Keratinocyte (primary cell): ENCODE data around the gene MS4A4A.

ENCODE experiments used
- EZH2 ChIP-seq: IDR thresholded peaks from one replicate; pipeline ENCODE4 v1.6.1; 2012; ENCODE audit warnings: inconsistent platforms, mild to moderate bottlenecking, low read length, moderate library complexity
- TF ChIP-seq, protein P1 (sequence below), 3 experiments: IDR thresholded peaks in 1 of 3; conservative IDR thresholded peaks in 1 of 3; optimal IDR thresholded peaks in 1 of 3; 2 replicates in 2 of 3; 3 replicates in 1 of 3; pipeline versions ENCODE3 to v1.5.1; 2011; ENCODE audit warnings: low read length in 3 of 3, mild to moderate bottlenecking in 3 of 3, moderate library complexity in 2 of 3, control low read depth in 1 of 3, inconsistent platforms in 1 of 3; ENCODE audit not compliant: insufficient read depth in 2 of 3; ENCODE audit errors: extremely low read depth in 1 of 3

DNA sequence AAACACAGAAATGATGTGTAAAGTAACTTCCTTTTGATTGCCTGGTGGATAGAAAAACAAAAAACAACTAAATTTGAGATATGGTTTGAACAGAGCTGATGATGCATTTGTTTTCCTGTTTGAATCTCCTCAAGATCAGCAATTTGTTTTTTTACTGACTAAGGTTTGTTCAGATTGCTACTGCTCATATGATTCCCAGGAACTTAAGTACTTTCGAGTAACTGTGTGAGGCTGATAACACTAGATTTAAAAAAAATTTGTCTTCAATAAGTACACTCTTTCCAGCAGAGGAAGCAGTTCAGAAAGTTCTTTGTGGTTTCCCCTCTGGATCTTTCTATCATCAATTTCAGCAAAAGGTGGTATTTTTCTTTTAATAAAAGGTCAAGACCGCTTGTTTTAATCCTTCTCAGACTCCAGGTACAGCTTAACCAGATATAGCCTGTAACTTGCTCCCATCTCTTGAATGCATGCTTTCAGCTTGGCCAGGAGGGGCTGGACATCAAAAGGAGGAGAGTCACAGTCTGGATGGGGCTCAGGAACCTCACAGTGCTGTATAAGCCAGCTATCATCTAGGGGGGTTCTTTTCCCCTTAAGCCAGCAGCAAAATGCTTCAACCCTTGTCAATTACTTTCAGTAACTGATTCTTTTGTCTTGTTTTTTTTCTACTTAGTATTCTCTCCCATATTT is 34.3 kb downstream of the MS4A4A start:
- TF ChIP-seq, protein P1, sequence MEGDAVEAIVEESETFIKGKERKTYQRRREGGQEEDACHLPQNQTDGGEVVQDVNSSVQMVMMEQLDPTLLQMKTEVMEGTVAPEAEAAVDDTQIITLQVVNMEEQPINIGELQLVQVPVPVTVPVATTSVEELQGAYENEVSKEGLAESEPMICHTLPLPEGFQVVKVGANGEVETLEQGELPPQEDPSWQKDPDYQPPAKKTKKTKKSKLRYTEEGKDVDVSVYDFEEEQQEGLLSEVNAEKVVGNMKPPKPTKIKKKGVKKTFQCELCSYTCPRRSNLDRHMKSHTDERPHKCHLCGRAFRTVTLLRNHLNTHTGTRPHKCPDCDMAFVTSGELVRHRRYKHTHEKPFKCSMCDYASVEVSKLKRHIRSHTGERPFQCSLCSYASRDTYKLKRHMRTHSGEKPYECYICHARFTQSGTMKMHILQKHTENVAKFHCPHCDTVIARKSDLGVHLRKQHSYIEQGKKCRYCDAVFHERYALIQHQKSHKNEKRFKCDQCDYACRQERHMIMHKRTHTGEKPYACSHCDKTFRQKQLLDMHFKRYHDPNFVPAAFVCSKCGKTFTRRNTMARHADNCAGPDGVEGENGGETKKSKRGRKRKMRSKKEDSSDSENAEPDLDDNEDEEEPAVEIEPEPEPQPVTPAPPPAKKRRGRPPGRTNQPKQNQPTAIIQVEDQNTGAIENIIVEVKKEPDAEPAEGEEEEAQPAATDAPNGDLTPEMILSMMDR (optimal IDR thresholded peaks at IDR 0.05 in 1 of 3, IDR thresholded peaks at IDR 0.05 in 1 of 3, conservative IDR thresholded peaks at IDR 0.05 in 1 of 3; ENCODE audit: extremely low read depth in 1 of 3, insufficient read depth in 2 of 3, low read length in 3 of 3): no peak
- TF ChIP-seq EZH2: no peak
